Thyroid gland (tissue), 4 donors: Measurements from ENCODE around the gene MYO9B. TPM values are rescaled to one million over a fixed set of nuclear protein-coding genes. Genes with fewer than 3 reads are reported as not detected.

Experiments used
- DNase-seq, 2 donors: peaks; one replicate each; pipeline ENCODE4 v3.0.0-alpha.2; 2019
- H3K27ac ChIP-seq, 3 donors: fragments of 200-600 bp; sonication (generic); 1 replicate in 2 of 3; 2 replicates in 1 of 3; pipeline ENCODE4 v1.5.1; 2016 to 2019; ENCODE audit warnings: mild to moderate bottlenecking in 1 of 3, moderate library complexity in 1 of 3
- H3K27me3 ChIP-seq: fragments of 200-600 bp; sonication (generic); one replicate; pipeline ENCODE4 v1.5.1; 2019
- H3K36me3 ChIP-seq, 2 donors: fragments of 200-600 bp; sonication (generic); one replicate each; pipeline ENCODE4 v1.5.1; 2016 to 2019
- H3K4me1 ChIP-seq, 2 donors: fragments of 200-600 bp; sonication (generic); one replicate each; pipeline ENCODE4 v1.5.1; 2017 to 2019
- H3K4me3 ChIP-seq, 3 donors: fragments of 200-600 bp; sonication (generic); replicated peaks in 1 of 3; 1 replicate in 2 of 3; 2 replicates in 1 of 3; pipeline ENCODE4 v1.5.1; 2016; ENCODE audit warnings: mild to moderate bottlenecking in 1 of 3
- H3K9me3 ChIP-seq: fragments of 200-600 bp; sonication (generic); one replicate; pipeline ENCODE4 v1.5.1; 2017
- POLR2A ChIP-seq, 2 donors: fragments of 450-650 bp; IDR thresholded peaks; one replicate each; pipeline ENCODE4 v1.6.1; 2017; ENCODE audit warnings: antibody characterized with exemption in 2 of 2, mild to moderate bottlenecking in 2 of 2, moderate library complexity in 1 of 2
- WGBS, 2 donors: methylation state at CpG; one replicate each; pipeline ENCODE4 v1.1.5; 2017; 5-methylcytosine and 5-hydroxymethylcytosine counted together
- intact Hi-C: fragments of 100-400 bp; cut with DNase I; formaldehyde crosslinking; loops from one replicate; pipeline ENCODE4 v1.15.1; 2023
- total RNA-seq, 4 donors: library from RNA; depleted of rRNA; stranded (reverse); fragments of >200 nt; gene quantifications; one replicate each; pipeline ENCODE4 v1.2.3, GENCODE V29; 2016
- TF ChIP-seq, protein P1 (sequence below), 6 experiments: fragments of 200-600 bp in 3 of 6; fragments of 450-650 bp in 3 of 6; sonication (generic) in 3 of 6; IDR thresholded peaks; one replicate each; pipeline ENCODE4 v1.5.1; 2016 to 2019; ENCODE audit warnings: antibody characterized with exemption in 6 of 6, mild to moderate bottlenecking in 2 of 6, inconsistent platforms in 1 of 6, moderate library complexity in 1 of 6

The MYO9B gene
- total RNA-seq, 4 donors from 2014 or later = 33.7 to 52.9 (median 44.6) TPM

GRCh38 chr19:17244618-17245534 lies 169.3 kb downstream of the MYO9B start:
- H3K36me3 ChIP-seq = no peaks in the 10 kb centered on the region
- intact Hi-C loops = no loop called here
- peaks cover 35 to 36% of the 10 kb centered on the region in 2 donors for H3K4me1 ChIP-seq
- peak in 1 of 2 donors; percentile 6 for TF ChIP-seq POLR2A (IDR thresholded peaks at IDR 0.05)
- TF ChIP-seq, protein P1, sequence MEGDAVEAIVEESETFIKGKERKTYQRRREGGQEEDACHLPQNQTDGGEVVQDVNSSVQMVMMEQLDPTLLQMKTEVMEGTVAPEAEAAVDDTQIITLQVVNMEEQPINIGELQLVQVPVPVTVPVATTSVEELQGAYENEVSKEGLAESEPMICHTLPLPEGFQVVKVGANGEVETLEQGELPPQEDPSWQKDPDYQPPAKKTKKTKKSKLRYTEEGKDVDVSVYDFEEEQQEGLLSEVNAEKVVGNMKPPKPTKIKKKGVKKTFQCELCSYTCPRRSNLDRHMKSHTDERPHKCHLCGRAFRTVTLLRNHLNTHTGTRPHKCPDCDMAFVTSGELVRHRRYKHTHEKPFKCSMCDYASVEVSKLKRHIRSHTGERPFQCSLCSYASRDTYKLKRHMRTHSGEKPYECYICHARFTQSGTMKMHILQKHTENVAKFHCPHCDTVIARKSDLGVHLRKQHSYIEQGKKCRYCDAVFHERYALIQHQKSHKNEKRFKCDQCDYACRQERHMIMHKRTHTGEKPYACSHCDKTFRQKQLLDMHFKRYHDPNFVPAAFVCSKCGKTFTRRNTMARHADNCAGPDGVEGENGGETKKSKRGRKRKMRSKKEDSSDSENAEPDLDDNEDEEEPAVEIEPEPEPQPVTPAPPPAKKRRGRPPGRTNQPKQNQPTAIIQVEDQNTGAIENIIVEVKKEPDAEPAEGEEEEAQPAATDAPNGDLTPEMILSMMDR (IDR thresholded peaks at IDR 0.05) = no peak
- no peaks in the 10 kb centered on the region for H3K9me3 ChIP-seq
- no peaks in the 10 kb centered on the region for H3K27me3 ChIP-seq
- WGBS, 2 donors = 0 to 2% methylated on average over 3 to 26 of the region's 100 CpGs
- peak overlapping the region; percentile 74 to 86 (median 85) for H3K27ac ChIP-seq
- peak; percentile 65 to 67 for DNase-seq
- H3K4me3 ChIP-seq = peak overlapping the region; percentile 19 to 93 (median 84)

- H3K4me1 ChIP-seq = peaks cover 35 to 36% of the 10 kb centered on the region in 2 donors
- no peaks in the 10 kb centered on the region for H3K9me3 ChIP-seq
- intact Hi-C loops = no loop called here
- no peaks in the 10 kb centered on the region for H3K27me3 ChIP-seq
- peak within 1 kb of the TSS; percentile 74 to 86 (median 85) for H3K27ac ChIP-seq
- peak in 1 of 2 donors; percentile 71 for TF ChIP-seq POLR2A (IDR thresholded peaks at IDR 0.05)
- TF ChIP-seq, protein P1 (IDR thresholded peaks at IDR 0.05) = no peak
- no peak for DNase-seq
- no peaks in the 10 kb centered on the region for H3K36me3 ChIP-seq
- 2% methylated on average over 9 of the region's 72 CpGs; no CpG with 5 or more reads in 1 of the 2 donors for WGBS, 2 donors
- H3K4me3 ChIP-seq = peak within 1 kb of the TSS; percentile 55 to 93 (median 84)
These were observed 170.0 kb downstream of the MYO9B start, which contains the start of gene NR2F6 for GRCh38 chr19:17245535-17245984. TSS of gene NR2F6 (minus strand) at chr19:17245919. CDS start at chr19:17245220, 699 bp downstream.

- 29 to 36% methylated on average over 12 to 16 of the region's 21 CpGs for WGBS, 2 donors
- H3K9me3 ChIP-seq = no peaks in the 10 kb centered on the region
- no peaks in the 10 kb centered on the region for H3K36me3 ChIP-seq
- H3K27me3 ChIP-seq = no peaks in the 10 kb centered on the region
- H3K27ac ChIP-seq = peak overlapping the region; percentile 59 to 82 (median 62)
- DNase-seq = peak; percentile 29 to 37
- peaks cover 29% of the 10 kb centered on the region in 2 donors for H3K4me1 ChIP-seq
- peak overlapping the region in 2 of 3 donors; percentile 49 to 55 for H3K4me3 ChIP-seq
- TF ChIP-seq, protein P1 (IDR thresholded peaks at IDR 0.05) = no peak
- TF ChIP-seq POLR2A (IDR thresholded peaks at IDR 0.05) = no peak
- intact Hi-C loops = no loop called here
These were observed 171.3 kb downstream of the MYO9B start for GRCh38 chr19:17246681-17247425.

- intact Hi-C loops = no loop called here
- Histone ChIP-seq H3K27me3 (no peaks in the 10 kb centered on the region), H3K36me3 (no peaks in the 10 kb centered on the region), H3K27ac (no peak overlapping the region), H3K4me3 (no peak overlapping the region), H3K9me3 (no peaks in the 10 kb centered on the region), H3K4me1 (peaks cover 15% of the 10 kb centered on the region in 2 donors)
- TF ChIP-seq, protein P1 (IDR thresholded peaks at IDR 0.05) = no peak
- no peak for TF ChIP-seq POLR2A (IDR thresholded peaks at IDR 0.05)
- DNase-seq = no peak
- WGBS, 2 donors = 64 to 71% methylated on average over 16 to 17 of the region's 21 CpGs
These were observed 172.6 kb downstream of the MYO9B start for GRCh38 chr19:17248011-17248776.
